B cell (primary cell): ENCODE results near the gene TARS1. TPM values are rescaled to one million over a fixed set of nuclear protein-coding genes. Genes with fewer than 3 reads are reported as not detected.

Source experiments
- ATAC-seq: fragments of 200-7000 bp; cut with Tn5 transposase; one replicate; pipeline ENCODE4 v1.10.0; 2021; ENCODE audit warnings: low read depth, mild to moderate bottlenecking, moderate number of reproducible peaks, moderate library complexity
- CTCF ChIA-PET: fragments of 350-600 bp; sonication (Branson Sonifier 250); formaldehyde crosslinking; loops from one replicate; lab custom pipeline; 2021; ENCODE audit warnings: antibody characterized with exemption, inconsistent platforms; lab: Charles Lee
- POLR2A ChIA-PET: fragments of 350-600 bp; sonication (Branson Sonifier 250); formaldehyde crosslinking; loops from one replicate; lab custom pipeline; 2021; ENCODE audit warnings: antibody characterized with exemption; lab: Charles Lee
- DNase-seq: peaks from one replicate; pipeline ENCODE4 v3.0.0; 2013
- H2AFZ ChIP-seq: 2 replicates; pipeline ENCODE4 v1.6.1; 2012; ENCODE audit warnings: mild to moderate bottlenecking, low read depth, low read length; ENCODE audit not compliant: insufficient read depth, poor library complexity, severe bottlenecking
- H3K27ac ChIP-seq, 2 donors: 1 replicate in 1 of 2; 2 replicates in 1 of 2; pipeline ENCODE4 v1.5.1; 2012 to 2013; ENCODE audit warnings: low read length in 2 of 2, mild to moderate bottlenecking in 2 of 2, moderate library complexity in 1 of 2
- H3K27me3 ChIP-seq, 4 experiments: fragments of 200-600 bp in 1 of 4; sonication (generic) in 1 of 4; replicated peaks in 1 of 4; 1 replicate in 2 of 4; 2 replicates in 2 of 4; pipeline versions ENCODE4 v1.6.1 to v1.7.0; 2013 to 2016; ENCODE audit warnings: low read length in 3 of 4, mild to moderate bottlenecking in 2 of 4, mixed read lengths in 1 of 4, moderate library complexity in 1 of 4; ENCODE audit not compliant: insufficient read depth in 4 of 4, control insufficient read depth in 3 of 4; ENCODE audit errors: control extremely low read depth in 1 of 4
- H3K36me3 ChIP-seq, 2 experiments: replicated peaks in 1 of 2; 1 replicate in 1 of 2; 2 replicates in 1 of 2; pipeline versions ENCODE4 v1.6.1 to v1.7.1; 2013; ENCODE audit warnings: low read length in 1 of 2; ENCODE audit not compliant: insufficient read depth in 2 of 2, control insufficient read depth in 1 of 2; ENCODE audit errors: control extremely low read depth in 1 of 2, extremely low read depth in 1 of 2
- H3K4me1 ChIP-seq, 2 donors: fragments of 200-600 bp in 1 of 2; sonication (generic) in 1 of 2; 1 replicate in 1 of 2; 2 replicates in 1 of 2; pipeline versions ENCODE4 v1.5.1 to v1.6.1; 2013 to 2017; ENCODE audit warnings: low read length in 2 of 2; ENCODE audit not compliant: control insufficient read depth in 2 of 2, insufficient read depth in 2 of 2
- H3K4me2 ChIP-seq: replicated peaks from 2 replicates; pipeline ENCODE3; 2012; ENCODE audit warnings: mild to moderate bottlenecking, low read depth, low read length; ENCODE audit not compliant: poor library complexity, severe bottlenecking
- H3K4me3 ChIP-seq, 5 experiments: fragments of 200-600 bp in 1 of 5; sonication (generic) in 1 of 5; 1 replicate in 3 of 5; 2 replicates in 2 of 5; pipeline versions ENCODE4 v1.5.1 to v1.7.0; 2011 to 2016; ENCODE audit warnings: low read length in 4 of 5, mild to moderate bottlenecking in 4 of 5, low read depth in 2 of 5, control low read depth in 1 of 5, moderate library complexity in 1 of 5; ENCODE audit not compliant: insufficient read depth in 1 of 5; ENCODE audit errors: control extremely low read depth in 1 of 5, extremely low read depth in 1 of 5
- H3K79me2 ChIP-seq: fragments of 200-600 bp; sonication (generic); one replicate; pipeline ENCODE4 v1.6.0; 2016; ENCODE audit warnings: low read length; ENCODE audit not compliant: control insufficient read depth, insufficient read depth
- H3K9ac ChIP-seq: fragments of 200-600 bp; sonication (generic); 2 replicates; pipeline ENCODE4 v1.6.1; 2017; ENCODE audit warnings: mild to moderate bottlenecking, low read length, moderate library complexity
- H3K9me3 ChIP-seq, 3 donors: one replicate each; pipeline versions ENCODE4 v1.6.1 to v1.7.1; 2013; ENCODE audit warnings: low read length in 2 of 3; ENCODE audit not compliant: control insufficient read depth in 2 of 3, insufficient read depth in 1 of 3; ENCODE audit errors: control extremely low read depth in 1 of 3
- H4K20me1 ChIP-seq: 2 replicates; pipeline ENCODE4 v1.6.0; 2012; ENCODE audit warnings: mild to moderate bottlenecking, low read length; ENCODE audit not compliant: insufficient read depth, control insufficient read depth, poor library complexity, severe bottlenecking
- H3K27ac Mint-ChIP-seq: one replicate; pipeline ENCODE4 v1.8.0; 2021; ENCODE audit warnings: mixed read lengths
- H3K27me3 Mint-ChIP-seq: one replicate; pipeline ENCODE4 v1.8.0; 2021; ENCODE audit warnings: mixed read lengths
- H3K4me1 Mint-ChIP-seq: one replicate; pipeline ENCODE4 v1.8.0; 2021; ENCODE audit warnings: mixed read lengths
- H3K4me3 Mint-ChIP-seq: one replicate; pipeline ENCODE4 v1.8.0; 2021; ENCODE audit warnings: mixed read lengths
- H3K9me3 Mint-ChIP-seq: one replicate; pipeline ENCODE4 v1.8.0; 2022; ENCODE audit warnings: mixed read lengths; ENCODE audit not compliant: insufficient read depth
- CTCF ChIP-seq: fragments of 200-600 bp; IDR thresholded peaks from one replicate; pipeline ENCODE4 v1.8.0; 2022; ENCODE audit warnings: antibody characterized with exemption, mild to moderate bottlenecking
- EZH2 ChIP-seq: IDR thresholded peaks from 2 replicates; pipeline ENCODE4 v1.6.1; 2012; ENCODE audit warnings: borderline replicate concordance, low read depth, mild to moderate bottlenecking, moderate library complexity, low read length; ENCODE audit not compliant: insufficient read depth, poor library complexity, severe bottlenecking
- WGBS: methylation state at CpG from one replicate; pipeline ENCODE4 v1.1.5; 2013; ENCODE audit warnings: missing lambda C conversion rate; ENCODE audit not compliant: insufficient coverage; 5-methylcytosine and 5-hydroxymethylcytosine counted together
- intact Hi-C: fragments of 100-400 bp; cut with micrococcal nuclease; formaldehyde crosslinking; loops from one replicate; pipeline ENCODE4 v1.10.0; 2022
- polyA plus RNA-seq: library from polyadenylated mRNA; depleted of rRNA; stranded (reverse); fragments of >200 nt; gene quantifications from 2 replicates; pipeline ENCODE4 v1.2.3, GENCODE V29; 2012
- total RNA-seq, 2 donors: library from RNA; stranded (reverse); fragments of 120-200 nt in 1 of 2; gene quantifications; 1 replicate in 1 of 2; 2 replicates in 1 of 2; pipeline versions ENCODE4 v1.2.3 to v1.2.4, GENCODE V29; 2013 to 2022

TARS1 gene
- total and polyA plus RNA-seq, 2 donors (not counting 1 experiment from before 2014, with no cell fraction given) = 11.0 to 66.0 TPM

GRCh38 chr5:33457817-33458216 is 17.1 kb downstream of the TARS1 start:
- Histone ChIP-seq H3K27me3 (no peaks in the 10 kb centered on the region), H3K9me3 (no peaks in the 10 kb centered on the region), H4K20me1 (no peaks in the 10 kb centered on the region), H3K4me1 (no peaks in the 10 kb centered on the region), H3K4me2 (no peak overlapping the region), H2AFZ (no peak overlapping the region), H3K27ac (no peak overlapping the region), H3K4me3 (no peak overlapping the region), H3K36me3 (peaks cover 34 to 79% of the 10 kb centered on the region in 2 experiments), H3K79me2 (no peaks in the 10 kb centered on the region), H3K9ac (no peak overlapping the region)
- no peak for TF ChIP-seq CTCF
- no peak for TF ChIP-seq EZH2
- H3K4me1 Mint-ChIP-seq = no peaks in the 10 kb centered on the region
- DNase-seq (no peak), ATAC-seq (no peak)
- no peak overlapping the region for H3K4me3 Mint-ChIP-seq
- no CpG with 5 or more reads among the region's 1 CpG for WGBS
- ChIA-PET POLR2A (no interaction called here), CTCF (no interaction called here)
- intact Hi-C loops = no loop called here
- no peaks in the 10 kb centered on the region for H3K27me3 Mint-ChIP-seq
- no peak overlapping the region for H3K27ac Mint-ChIP-seq
- no peaks in the 10 kb centered on the region for H3K9me3 Mint-ChIP-seq

GRCh38 chr5:33460210-33460609 is 19.4 kb downstream of the TARS1 start:
- H3K9ac ChIP-seq = no peak overlapping the region
- no peaks in the 10 kb centered on the region for H3K4me1 ChIP-seq
- H3K9me3 ChIP-seq = no peaks in the 10 kb centered on the region
- no peak for DNase-seq
- Mint-ChIP-seq H3K9me3 (no peaks in the 10 kb centered on the region), H3K4me1 (no peaks in the 10 kb centered on the region), H3K27me3 (no peaks in the 10 kb centered on the region), H3K27ac (no peak overlapping the region), H3K4me3 (no peak overlapping the region)
- ChIA-PET POLR2A (no interaction called here), CTCF (no interaction called here)
- no peaks in the 10 kb centered on the region for H3K79me2 ChIP-seq
- H4K20me1 ChIP-seq = no peaks in the 10 kb centered on the region
- no peak overlapping the region for H3K4me3 ChIP-seq
- intact Hi-C loops = no loop called here
- H3K27ac ChIP-seq = no peak overlapping the region
- TF ChIP-seq CTCF (no peak), EZH2 (no peak)
- H3K27me3 ChIP-seq = no peaks in the 10 kb centered on the region
- H3K4me2 ChIP-seq = no peak overlapping the region
- no peak for ATAC-seq
- peaks cover 38 to 91% of the 10 kb centered on the region in 2 experiments for H3K36me3 ChIP-seq
- H2AFZ ChIP-seq = no peak overlapping the region
- 100% methylated on average over 2 of the region's 2 CpGs for WGBS
